Activated CD4-positive, alpha-beta T cell treated with anti-CD3 and anti-CD28 coated beads, Interleukin-2, amount 50 U/mL, for 48 hours (primary cell): ENCODE results near the gene ZHX3.

Experiments
- DNase-seq, 2 experiments: peaks; one replicate each; pipeline ENCODE4 v3.0.0-alpha.2; 2020

The ZHX3 gene

GRCh38 chr20:41168281-41169161 lies 149.0 kb downstream of the ZHX3 start:
- no peak for DNase-seq

- no peak for DNase-seq
Observed at GRCh38 chr20:41167481-41168253, 149.9 kb downstream of the ZHX3 start.

GRCh38 chr20:41167118-41167470 lies 150.4 kb downstream of the ZHX3 start:
- DNase-seq = no peak

- no peak for DNase-seq
Observed at GRCh38 chr20:41166201-41167117, 151.1 kb downstream of the ZHX3 start.

- no peak for DNase-seq
Observed at GRCh38 chr20:41165001-41165882, 152.3 kb downstream of the ZHX3 start.

GRCh38 chr20:41163821-41164220 lies 153.7 kb downstream of the ZHX3 start:
- DNase-seq = no peak

- no peak for DNase-seq
Observed at GRCh38 chr20:41162396-41162795, 155.1 kb downstream of the ZHX3 start.

GRCh38 chr20:41161886-41162285 lies 155.6 kb downstream of the ZHX3 start:
- DNase-seq = no peak

GRCh38 chr20:41160686-41161085 lies 156.8 kb downstream of the ZHX3 start:
- no peak for DNase-seq

GRCh38 chr20:41159547-41159946 lies 158.0 kb downstream of the ZHX3 start:
- no peak for DNase-seq

GRCh38 chr20:41158082-41158625 lies 159.4 kb downstream of the ZHX3 start:
- no peak for DNase-seq

GRCh38 chr20:41155261-41155660 lies 162.3 kb downstream of the ZHX3 start:
- no peak for DNase-seq

- no peak for DNase-seq
Observed at GRCh38 chr20:41154436-41155176, 162.9 kb downstream of the ZHX3 start.

- DNase-seq = no peak
Observed at GRCh38 chr20:41152108-41152757, 165.3 kb downstream of the ZHX3 start.

GRCh38 chr20:41151134-41151869 lies 166.2 kb downstream of the ZHX3 start:
- no peak for DNase-seq

GRCh38 chr20:41150664-41151063 lies 166.9 kb downstream of the ZHX3 start:
- DNase-seq = no peak

GRCh38 chr20:41148942-41149341 lies 168.6 kb downstream of the ZHX3 start:
- no peak for DNase-seq

GRCh38 chr20:41147767-41148191 lies 169.8 kb downstream of the ZHX3 start:
- no peak for DNase-seq

GRCh38 chr20:41145821-41146620 lies 171.5 kb downstream of the ZHX3 start:
- DNase-seq = no peak
